ENCODE data around the gene ZNF652.
"Not testable (repeated sequence)": the region's sequence is repeated elsewhere in the genome, so short reads cannot be mapped to it uniquely, and the experiment has no call there.

Gene ZNF652

GRCh38 chr17:49298371-49298976 is 63.6 kb downstream of the ZNF652 start:
- DNase-seq, result no peak

GRCh38 chr17:49297141-49297540 is 64.9 kb downstream of the ZNF652 start:
- no peak for DNase-seq

GRCh38 chr17:49294122-49294521 is 67.9 kb downstream of the ZNF652 start:
- no peak for DNase-seq

DNA sequence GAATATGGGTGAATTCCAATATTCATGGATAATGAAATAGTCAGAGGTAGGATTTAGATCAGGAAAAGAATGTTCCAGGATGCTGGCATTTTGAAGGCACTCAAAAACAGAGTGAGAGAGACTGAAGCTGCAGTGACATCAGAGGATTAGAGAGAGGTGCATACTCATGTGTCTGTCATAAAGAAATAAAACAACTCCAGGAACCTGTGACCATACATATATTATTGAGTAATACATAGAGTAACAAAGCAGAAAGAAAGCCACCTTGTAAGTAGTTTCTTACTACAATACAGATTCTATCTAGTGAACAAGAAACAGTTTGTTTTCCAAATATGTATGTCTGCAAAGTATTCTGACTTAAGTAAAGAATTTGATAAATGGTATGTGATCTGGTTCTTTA is 69.1 kb downstream of the ZNF652 start:
- no peak for DNase-seq

DNA sequence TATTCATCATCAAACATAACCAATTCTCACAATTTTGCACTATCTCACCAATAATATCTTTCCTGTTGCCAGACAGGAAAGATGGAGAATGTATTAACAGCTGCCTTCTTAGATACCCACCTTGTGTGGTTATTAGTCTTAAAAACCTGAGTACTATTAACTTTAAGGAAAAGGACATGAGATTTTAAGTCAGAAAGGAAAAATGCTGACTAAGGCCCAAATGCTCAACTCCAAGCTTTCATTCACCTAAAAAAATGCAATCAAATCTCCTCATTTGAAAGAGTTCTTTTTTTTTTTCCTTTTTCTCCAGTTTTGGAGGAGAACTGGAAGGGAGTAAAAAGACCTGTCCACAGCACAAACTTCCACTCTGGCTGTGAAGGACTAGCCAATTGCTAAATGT is 70.1 kb downstream of the ZNF652 start:
- DNase-seq, result no peak

- peak; percentile 21 for DNase-seq
Measured at GRCh38 chr17:49290690-49291359, 71.2 kb downstream of the ZNF652 start.

GRCh38 chr17:49288388-49288787 is 73.7 kb downstream of the ZNF652 start:
- DNase-seq, result no peak

DNA sequence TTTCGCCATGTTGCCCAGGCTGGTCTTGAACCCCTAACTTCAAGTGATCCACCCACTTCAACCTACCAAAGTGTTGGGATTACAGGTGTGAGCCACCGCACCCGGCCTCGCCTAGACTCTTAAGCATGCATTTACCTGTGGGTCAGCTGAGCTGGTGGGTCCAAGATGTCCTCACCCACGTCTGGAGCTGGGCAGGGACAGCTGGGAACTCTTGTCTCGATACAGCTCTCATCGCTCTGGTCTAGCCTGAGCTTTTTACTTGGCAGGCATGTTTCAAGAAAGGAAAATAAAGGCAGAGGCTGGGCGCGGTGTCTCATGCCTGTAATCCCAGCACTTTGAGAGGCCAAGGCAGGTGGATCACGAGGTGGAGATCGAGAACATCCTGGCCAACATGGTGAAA is 74.6 kb downstream of the ZNF652 start:
- no peak for DNase-seq

- not testable (repeated sequence) for DNase-seq
Measured at GRCh38 chr17:49286261-49286973, 75.6 kb downstream of the ZNF652 start.

DNA sequence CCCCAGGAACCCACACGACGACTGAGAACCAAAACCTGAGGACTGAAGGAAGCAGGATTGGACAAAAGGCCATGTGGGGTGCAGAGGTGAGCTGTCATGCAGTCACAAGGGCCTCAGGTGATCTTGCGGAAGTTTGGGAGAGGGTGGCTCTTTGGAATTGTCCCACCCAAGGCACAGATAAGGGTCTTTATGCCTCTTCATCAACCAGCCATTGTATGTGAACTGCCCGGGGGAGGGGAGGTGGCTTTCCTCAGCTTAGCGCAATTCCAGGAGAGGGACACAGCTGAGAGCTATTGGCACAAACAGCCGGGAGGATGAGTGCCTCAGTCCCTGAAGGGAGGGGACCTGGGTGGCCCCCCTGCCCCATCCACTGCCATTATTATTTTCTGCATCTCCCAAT is 76.3 kb downstream of the ZNF652 start:
- no peak for DNase-seq

DNA sequence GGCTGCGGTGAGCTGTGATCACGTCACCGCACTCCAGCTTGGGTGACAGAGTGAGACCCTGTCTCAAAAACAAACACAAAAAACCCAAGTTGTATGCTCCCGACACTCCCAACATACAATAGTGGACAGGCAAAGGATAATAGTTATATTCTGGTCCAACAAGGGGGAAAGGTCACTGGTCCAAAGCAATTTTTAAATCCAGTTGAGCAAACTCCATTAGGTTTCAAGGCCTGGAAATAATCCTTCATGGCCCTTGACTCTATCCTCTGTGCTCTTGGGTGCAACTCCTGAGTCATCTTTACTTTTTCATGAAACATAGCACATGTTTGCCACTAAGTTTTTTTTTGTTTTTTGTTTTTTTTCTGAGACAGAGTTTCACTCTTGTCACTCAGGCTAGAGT is 81.1 kb downstream of the ZNF652 start:
- DNase-seq, result no peak

GRCh38 chr17:49280061-49280460 is 82.0 kb downstream of the ZNF652 start:
- no peak for DNase-seq

GRCh38 chr17:49279263-49280015 is 82.6 kb downstream of the ZNF652 start:
- DNase-seq, result not testable (repeated sequence)

DNA sequence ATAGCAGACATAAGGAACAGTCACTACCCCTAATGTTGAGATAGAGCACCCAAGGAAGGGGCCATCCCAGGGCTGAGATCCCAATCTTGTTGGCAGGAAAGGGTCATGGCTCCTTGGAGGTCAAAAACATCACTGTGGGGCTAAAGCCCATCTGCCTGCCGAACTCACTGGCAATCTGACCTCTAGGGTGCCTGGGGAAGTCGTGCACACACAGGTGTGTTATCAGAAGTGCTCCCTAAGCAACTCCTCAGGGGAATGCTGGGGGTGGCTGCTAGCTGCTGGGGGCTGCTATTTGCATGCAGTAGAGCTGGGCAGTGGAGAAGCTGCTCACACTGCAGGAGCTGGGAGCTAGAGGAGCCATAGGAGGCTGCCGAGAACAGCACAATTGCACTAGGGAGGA is 84.0 kb downstream of the ZNF652 start:
- DNase-seq, result no peak

DNA sequence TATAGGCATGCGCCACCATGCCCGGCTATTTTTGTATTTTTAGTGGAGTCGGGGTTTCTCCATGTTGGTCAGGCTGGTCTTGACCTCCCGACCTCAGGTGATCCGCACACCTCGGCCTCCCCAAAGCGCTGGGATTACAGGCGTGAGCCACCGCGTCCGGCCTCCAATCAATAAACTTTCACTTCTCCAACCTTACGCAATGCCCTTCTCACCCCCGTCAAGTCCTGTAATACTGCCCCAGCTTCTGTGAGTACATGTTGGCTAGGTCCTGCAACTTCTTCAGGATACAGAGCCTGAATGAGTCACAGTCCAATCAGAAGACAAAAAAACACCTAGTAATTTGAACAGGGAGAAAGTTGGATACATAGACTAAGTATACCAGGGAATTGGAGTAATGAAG is 84.4 kb downstream of the ZNF652 start:
- no peak for DNase-seq

DNA sequence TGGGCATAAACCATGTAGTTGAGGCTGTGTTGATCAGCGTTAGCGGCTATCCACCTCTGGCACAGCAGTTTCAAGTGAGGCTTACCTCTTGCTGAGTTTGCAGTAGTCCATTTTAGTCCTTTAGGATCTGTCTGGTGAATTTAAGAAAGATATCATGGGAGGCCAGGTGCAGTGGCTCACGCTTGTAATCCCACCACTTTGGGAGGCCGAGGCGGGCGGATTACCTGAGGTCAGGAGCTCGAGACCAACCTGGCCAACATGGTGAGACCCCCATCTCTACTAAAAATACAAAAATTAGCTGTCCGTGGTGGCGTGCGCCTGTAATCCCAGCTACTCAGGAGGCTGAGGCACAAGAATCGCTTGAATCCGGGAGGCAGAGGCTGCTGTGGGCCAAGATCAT is 86.1 kb downstream of the ZNF652 start:
- DNase-seq, result not testable (repeated sequence)

DNA sequence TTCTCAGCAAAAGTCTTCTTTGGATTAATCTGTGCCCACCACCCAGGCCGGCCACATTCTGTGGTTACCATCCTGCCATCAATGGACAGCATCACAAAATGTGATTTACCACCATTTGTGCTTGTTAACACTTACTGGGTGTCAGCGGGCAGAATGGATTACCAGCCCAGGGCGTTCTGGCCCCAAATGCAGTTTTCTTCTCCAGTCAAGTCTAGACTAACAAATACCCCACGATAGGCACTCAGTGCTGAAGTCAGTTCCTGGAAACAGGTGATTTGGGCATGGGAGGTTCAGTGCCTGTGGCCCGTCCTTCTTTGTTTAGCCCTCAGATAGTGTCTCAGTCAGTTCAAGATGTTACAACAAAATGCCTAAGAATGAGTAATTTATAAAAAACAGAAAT is 92.7 kb downstream of the ZNF652 start:
- no peak for DNase-seq

- DNase-seq, result no peak
Measured at GRCh38 chr17:49267912-49268311, 94.1 kb downstream of the ZNF652 start.

GRCh38 chr17:49266233-49266632 is 95.8 kb downstream of the ZNF652 start:
- DNase-seq, result no peak

GRCh38 chr17:49261540-49261939 is 100.5 kb downstream of the ZNF652 start:
- not testable (repeated sequence) for DNase-seq

DNA sequence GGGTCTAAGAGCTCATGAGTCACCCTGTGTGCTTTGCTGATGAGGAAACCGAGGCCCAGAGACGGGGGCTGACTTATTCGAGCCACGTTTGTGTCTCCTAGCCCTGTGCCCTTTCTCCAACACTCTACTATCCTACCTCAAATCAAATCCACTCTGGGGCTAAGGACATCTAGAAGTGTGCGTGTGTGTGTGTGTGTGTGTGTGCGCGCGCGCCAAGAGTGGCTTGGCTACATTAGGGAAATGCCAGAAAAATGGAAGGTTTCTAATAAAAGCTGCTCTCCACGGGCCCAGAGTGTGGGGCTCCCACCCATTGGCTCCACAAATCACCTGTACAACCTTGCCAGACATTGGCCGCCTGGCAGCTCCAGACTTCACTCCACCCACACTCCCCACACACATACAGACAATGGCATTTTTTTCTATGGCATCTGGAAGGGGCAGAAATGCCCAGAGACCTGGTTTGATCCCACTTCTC is 101.2 kb downstream of the ZNF652 start:
- no peak for DNase-seq

DNA sequence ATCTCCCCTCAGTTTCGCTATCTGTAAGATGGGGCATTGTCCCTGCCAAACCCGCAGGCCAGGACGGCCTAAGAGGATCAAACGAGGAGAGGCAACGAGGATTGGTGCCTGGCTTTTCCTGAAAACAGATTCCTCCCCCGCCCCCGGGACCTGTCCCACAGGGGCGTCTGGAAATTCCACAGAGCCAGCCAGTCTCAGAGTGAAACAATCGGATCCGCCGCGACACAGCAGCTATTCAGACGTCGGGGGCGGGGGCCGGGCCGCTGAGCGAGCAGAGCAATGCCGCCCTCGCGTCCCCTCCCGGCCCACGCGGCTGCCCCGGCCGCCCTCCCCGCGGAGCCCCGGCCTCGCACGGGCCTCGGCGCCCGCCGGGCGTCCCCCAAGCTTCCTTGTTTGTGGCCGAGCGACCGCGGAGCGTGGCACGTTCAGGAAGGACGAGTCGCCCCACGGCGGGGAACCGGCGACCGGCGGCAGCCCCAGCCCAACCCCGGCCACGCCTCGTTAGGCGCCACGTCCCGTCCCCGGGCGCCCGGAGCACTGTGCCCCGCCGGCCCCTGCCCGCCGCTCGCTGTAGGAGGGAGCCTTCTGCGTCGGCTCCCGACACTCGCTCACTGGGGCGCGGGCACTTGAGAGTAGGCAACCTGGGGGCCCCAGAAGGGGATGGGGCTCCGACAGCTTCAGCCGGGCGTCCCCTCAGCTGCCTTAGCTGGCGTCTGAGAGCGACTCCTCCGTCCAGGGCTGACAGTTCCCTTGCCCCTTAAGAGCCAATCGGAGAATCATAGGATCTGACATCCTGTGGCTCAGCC is 101.8 kb downstream of the ZNF652 start:
- peak; percentile 72 for DNase-seq

DNA sequence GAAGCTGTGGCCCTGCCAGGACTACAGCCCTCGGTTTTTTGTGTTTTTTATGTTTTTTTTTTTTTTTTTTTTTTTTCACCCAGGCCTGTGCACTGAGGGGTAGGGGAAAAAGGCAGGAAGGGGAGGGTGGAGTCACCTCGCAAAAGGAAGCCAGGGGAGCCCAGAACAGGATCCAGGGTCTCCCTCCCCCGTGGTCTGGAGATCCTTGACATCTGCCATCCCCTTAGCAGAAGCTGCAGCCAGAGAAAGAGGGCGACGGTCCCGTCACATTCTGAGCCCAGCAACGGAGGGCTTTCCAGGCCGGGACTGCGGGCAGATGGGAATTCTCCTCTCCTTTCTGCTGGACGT is 102.4 kb downstream of the ZNF652 start:
- DNase-seq, result no peak

All from retina (tissue), 1 donor.